Retinal pigment epithelial cell (primary cell): ENCODE results near the gene MAX.

Experiments used
- DNase-seq: peaks from one replicate; pipeline ENCODE4 v3.0.0-alpha.2; 2010; ENCODE audit warnings: low read depth
- H3K4me3 ChIP-seq: 2 replicates; pipeline ENCODE4 v1.5.1; 2011; ENCODE audit warnings: mild to moderate bottlenecking, low read length, control low read depth, moderate library complexity
- TF ChIP-seq, protein P1 (sequence below): conservative IDR thresholded peaks from 2 replicates; pipeline ENCODE4 v1.5.1; 2011; ENCODE audit warnings: low read depth, low read length, control low read depth, inconsistent platforms

MAX gene

GRCh38 chr14:65072256-65072655, 30.1 kb downstream of the MAX start:
- no peak for DNase-seq
- H3K4me3 ChIP-seq, result no peak overlapping the region
- TF ChIP-seq, protein P1, sequence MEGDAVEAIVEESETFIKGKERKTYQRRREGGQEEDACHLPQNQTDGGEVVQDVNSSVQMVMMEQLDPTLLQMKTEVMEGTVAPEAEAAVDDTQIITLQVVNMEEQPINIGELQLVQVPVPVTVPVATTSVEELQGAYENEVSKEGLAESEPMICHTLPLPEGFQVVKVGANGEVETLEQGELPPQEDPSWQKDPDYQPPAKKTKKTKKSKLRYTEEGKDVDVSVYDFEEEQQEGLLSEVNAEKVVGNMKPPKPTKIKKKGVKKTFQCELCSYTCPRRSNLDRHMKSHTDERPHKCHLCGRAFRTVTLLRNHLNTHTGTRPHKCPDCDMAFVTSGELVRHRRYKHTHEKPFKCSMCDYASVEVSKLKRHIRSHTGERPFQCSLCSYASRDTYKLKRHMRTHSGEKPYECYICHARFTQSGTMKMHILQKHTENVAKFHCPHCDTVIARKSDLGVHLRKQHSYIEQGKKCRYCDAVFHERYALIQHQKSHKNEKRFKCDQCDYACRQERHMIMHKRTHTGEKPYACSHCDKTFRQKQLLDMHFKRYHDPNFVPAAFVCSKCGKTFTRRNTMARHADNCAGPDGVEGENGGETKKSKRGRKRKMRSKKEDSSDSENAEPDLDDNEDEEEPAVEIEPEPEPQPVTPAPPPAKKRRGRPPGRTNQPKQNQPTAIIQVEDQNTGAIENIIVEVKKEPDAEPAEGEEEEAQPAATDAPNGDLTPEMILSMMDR, result no peak

GRCh38 chr14:65071544-65071943, 30.8 kb downstream of the MAX start:
- TF ChIP-seq, protein P1, result no peak
- H3K4me3 ChIP-seq, result no peak overlapping the region
- no peak for DNase-seq

DNA sequence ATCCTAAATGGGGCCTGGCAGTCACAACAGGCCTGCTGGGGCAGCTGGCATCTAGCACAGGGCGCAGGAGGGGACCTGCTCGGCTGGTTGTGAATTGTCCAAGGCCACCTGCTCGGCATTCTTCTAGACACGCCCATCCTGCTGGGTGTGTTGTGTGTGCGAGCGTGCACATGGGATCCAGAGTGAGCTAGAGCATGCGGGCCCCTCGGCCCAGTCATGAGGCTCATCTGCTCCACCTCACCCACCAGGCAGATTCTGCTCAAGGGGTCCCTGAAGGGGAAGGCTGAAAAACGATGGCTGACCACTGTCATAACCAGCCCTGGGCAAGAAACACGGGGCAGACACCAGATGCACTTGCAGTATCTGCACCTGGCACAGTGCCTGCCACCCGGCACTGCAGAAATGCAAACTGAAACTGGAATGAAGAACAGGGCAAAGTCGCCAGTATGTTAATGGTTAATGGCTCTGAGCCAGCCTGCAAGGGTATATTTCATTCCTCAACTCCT, 31.8 kb downstream of the MAX start:
- H3K4me3 ChIP-seq, result no peak overlapping the region
- no peak for DNase-seq
- TF ChIP-seq, protein P1, result no peak

DNA sequence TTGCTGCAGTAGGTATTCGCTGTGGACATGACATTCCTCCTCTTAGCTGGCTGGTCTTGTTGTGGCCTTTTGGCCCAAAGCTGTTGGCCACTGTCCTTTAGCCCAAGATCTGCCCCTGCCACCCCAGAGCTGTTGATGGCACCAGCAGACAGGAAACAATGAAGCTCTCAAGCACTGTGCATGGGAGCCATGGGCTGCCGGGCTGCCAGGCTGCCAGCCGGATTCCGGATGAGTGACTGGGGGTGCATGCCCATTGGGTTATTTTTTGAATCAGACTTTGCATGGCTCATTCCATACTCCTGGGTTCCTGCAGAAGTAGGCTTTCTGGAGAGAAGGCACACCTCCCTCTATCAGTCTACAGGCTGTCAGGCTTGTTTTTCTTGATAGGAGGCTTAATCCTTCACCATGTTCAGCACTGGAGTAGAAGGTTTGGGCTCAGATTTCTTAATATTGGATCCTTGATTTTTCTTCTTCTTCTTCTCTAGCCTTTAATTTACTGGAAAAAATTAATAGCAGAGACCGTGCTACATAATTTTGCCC, 32.4 kb downstream of the MAX start:
- H3K4me3 ChIP-seq, result no peak overlapping the region
- DNase-seq, result no peak
- TF ChIP-seq, protein P1, result no peak

DNA sequence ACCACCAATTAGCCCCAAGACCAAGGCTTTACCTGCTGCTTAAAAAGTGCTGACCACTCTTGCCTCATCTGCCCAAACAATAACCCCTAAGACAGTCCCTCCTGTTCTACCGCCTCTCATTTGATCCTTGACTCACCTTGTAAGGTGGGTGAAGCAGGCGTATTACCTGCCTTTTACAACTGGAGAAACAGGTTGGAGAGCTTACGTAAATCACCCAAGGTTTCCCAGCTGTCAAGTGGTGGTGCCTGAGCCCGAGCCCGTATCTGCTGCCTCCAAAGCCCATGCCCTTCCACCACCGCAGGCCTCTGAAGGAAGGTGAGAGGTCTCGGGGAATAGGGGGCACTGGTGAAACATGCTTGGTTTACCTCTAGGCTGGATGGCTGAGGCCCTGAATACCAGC, 36.6 kb downstream of the MAX start:
- DNase-seq, result no peak
- TF ChIP-seq, protein P1, result no peak
- no peak overlapping the region for H3K4me3 ChIP-seq

DNA sequence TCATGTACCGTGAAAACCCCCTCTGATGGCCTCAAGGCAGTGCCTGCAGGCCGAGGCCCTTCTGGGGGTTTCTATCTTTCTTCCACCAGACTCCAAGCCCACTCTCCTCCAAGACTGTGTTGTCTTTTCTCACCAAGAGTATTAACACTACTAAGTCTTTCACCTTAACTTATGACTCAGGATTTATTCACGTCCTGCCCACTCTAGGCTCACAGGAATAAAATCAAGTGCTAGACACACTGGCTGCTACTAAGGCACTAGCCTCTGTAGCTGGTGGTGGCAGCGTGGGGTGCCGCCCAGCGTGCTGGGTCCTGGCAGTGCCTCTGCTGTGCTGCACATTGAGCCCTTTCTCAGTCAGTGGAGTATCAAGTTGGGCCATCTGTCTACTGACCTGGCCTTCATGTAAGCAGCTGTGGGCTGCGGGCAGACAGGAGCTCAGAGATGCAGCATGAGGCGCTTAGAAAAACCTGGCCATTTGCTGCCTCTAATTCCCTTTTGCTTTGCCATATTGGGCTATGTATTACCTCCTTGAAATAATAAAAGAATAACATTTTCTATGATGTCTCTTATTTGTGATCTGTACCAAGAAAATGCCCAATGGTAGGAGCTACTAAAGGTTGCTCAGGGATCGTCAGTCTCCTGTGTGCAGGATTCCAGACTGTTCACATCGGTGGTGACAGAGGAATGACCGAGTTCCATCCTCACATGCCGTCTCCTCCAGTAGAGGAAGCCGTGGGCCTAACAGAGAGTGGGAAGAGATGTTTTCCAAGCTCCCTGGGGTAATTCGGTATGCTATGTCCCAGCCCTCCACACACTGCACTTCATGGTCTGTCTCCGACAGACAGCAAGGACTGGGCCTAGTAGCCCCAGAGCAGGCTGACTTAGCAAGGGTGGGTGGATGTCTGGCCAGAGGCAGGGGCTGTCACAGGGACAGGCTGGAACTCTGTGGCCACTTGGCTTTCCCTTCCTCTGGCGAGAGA, 39.9 kb downstream of the MAX start:
- DNase-seq, result no peak
- H3K4me3 ChIP-seq, result no peak overlapping the region
- TF ChIP-seq, protein P1, result no peak
